K562 (cell line): ENCODE measurements around the gene SPNS1.

Source experiments
- ARNT ChIP-seq, 2 experiments: fragments of 450-650 bp; IDR thresholded peaks; 2 replicates each; pipeline ENCODE4 v1.6.1; 2016; ENCODE audit warnings: mild to moderate bottlenecking in 1 of 2
- GTF2F1 ChIP-seq: IDR thresholded peaks from 2 replicates; pipeline ENCODE4 v1.6.1; 2011; ENCODE audit warnings: low read depth, low read length, improper control_type of control experiment
- IRF2 ChIP-seq: sonication (generic); formaldehyde crosslinking; IDR thresholded peaks from 2 replicates; pipeline ENCODE4 v1.8.1; 2022; ENCODE audit warnings: mild to moderate bottlenecking, missing genetic modification reagents
- NEUROD1 ChIP-seq: fragments of 150-350 bp; IDR thresholded peaks from 2 replicates; pipeline ENCODE4 v1.6.1; 2014; ENCODE audit warnings: borderline replicate concordance, low read length, low read depth; ENCODE audit not compliant: partially characterized antibody
- NR2C1 ChIP-seq, 2 experiments: fragments of 450-650 bp; IDR thresholded peaks; 2 replicates each; pipeline ENCODE4 v1.6.1; 2017; ENCODE audit warnings: mild to moderate bottlenecking in 2 of 2, antibody characterized with exemption in 1 of 2, inconsistent platforms in 1 of 2, missing compliant biosample characterization in 1 of 2, missing genetic modification characterization in 1 of 2
- POLR2A ChIP-seq: fragments of 450-650 bp; conservative IDR thresholded peaks from 2 replicates; pipeline ENCODE4 v1.6.1; 2016
- RNF2 ChIP-seq: sonication (generic); IDR thresholded peaks from 2 replicates; pipeline ENCODE4 v1.6.1; 2016
- TBP ChIP-seq: optimal IDR thresholded peaks from 2 replicates; pipeline ENCODE3; 2011; ENCODE audit warnings: low read depth, low read length, improper control_type of control experiment
- ZNF561 ChIP-seq: fragments of 450-650 bp; formaldehyde crosslinking; conservative IDR thresholded peaks from 2 replicates; pipeline ENCODE4 v1.4.0; 2020; ENCODE audit warnings: mild to moderate bottlenecking, moderate library complexity
- ZNF668 ChIP-seq: fragments of 250-450 bp; sonication (Bioruptor Pico); IDR thresholded peaks from 2 replicates; pipeline ENCODE4 v1.8.0; 2022; ENCODE audit warnings: mild to moderate bottlenecking, inconsistent platforms
- TF ChIP-seq, protein P1 (sequence below), 3 experiments: IDR thresholded peaks in 2 of 3; conservative IDR thresholded peaks in 1 of 3; 2 replicates each; pipeline ENCODE4 v1.5.1; 2011 to 2012; ENCODE audit warnings: low read length in 3 of 3, mild to moderate bottlenecking in 3 of 3, control low read depth in 2 of 3, improper control_type of control experiment in 1 of 3, inconsistent platforms in 1 of 3, low read depth in 1 of 3, mixed read lengths in 1 of 3, moderate library complexity in 1 of 3; ENCODE audit not compliant: insufficient read depth in 2 of 3
- TF ChIP-seq, protein P2 (sequence below): fragments of 450-650 bp; IDR thresholded peaks from 2 replicates; pipeline ENCODE4 v1.6.1; 2017; ENCODE audit warnings: antibody characterized with exemption, mild to moderate bottlenecking
- TF ChIP-seq, protein P3 (sequence below), 2 experiments: fragments of 450-650 bp in 1 of 2; sonication (generic) in 1 of 2; formaldehyde crosslinking; conservative IDR thresholded peaks; 2 replicates each; pipeline versions ENCODE4 v1.4.0 to v1.8.1; 2020 to 2022; ENCODE audit warnings: mild to moderate bottlenecking in 1 of 2, missing genetic modification reagents in 1 of 2
- TF ChIP-seq, protein P4 (sequence below), 2 experiments: fragments of 450-650 bp; formaldehyde crosslinking in 1 of 2; IDR thresholded peaks; 2 replicates each; pipeline versions ENCODE4 v1.4.0 to v1.6.1; 2014 to 2020; ENCODE audit warnings: mild to moderate bottlenecking in 2 of 2, borderline replicate concordance in 1 of 2, low read depth in 1 of 2

DNA sequence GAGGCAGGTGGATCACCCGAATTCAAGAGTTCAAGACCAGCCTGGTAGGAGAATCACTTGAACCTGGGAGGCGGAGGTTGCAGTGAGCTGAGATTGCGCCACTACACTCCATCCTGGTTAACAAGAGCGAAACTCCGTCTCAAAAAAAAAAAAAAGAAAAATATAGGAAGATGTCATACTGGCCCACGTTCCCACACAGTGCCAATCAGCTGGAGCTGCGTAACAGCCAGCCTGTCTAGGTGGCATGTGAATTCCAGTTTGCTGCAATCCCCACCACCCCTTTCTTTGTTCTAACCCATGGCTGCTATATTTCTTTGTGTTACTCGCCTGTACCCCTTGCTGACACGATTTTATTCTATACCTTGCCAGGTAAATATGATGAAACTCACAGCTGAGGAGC, 16.4 kb upstream of the SPNS1 start:
- no peak for TF ChIP-seq RNF2
- no peak for TF ChIP-seq NR2C1 (IDR thresholded peaks at IDR 0.05)
- no peak for TF ChIP-seq NR2C1 (tag; IDR thresholded peaks at IDR 0.05)
- TF ChIP-seq, protein P1, sequence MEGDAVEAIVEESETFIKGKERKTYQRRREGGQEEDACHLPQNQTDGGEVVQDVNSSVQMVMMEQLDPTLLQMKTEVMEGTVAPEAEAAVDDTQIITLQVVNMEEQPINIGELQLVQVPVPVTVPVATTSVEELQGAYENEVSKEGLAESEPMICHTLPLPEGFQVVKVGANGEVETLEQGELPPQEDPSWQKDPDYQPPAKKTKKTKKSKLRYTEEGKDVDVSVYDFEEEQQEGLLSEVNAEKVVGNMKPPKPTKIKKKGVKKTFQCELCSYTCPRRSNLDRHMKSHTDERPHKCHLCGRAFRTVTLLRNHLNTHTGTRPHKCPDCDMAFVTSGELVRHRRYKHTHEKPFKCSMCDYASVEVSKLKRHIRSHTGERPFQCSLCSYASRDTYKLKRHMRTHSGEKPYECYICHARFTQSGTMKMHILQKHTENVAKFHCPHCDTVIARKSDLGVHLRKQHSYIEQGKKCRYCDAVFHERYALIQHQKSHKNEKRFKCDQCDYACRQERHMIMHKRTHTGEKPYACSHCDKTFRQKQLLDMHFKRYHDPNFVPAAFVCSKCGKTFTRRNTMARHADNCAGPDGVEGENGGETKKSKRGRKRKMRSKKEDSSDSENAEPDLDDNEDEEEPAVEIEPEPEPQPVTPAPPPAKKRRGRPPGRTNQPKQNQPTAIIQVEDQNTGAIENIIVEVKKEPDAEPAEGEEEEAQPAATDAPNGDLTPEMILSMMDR (IDR thresholded peaks at IDR 0.05 in 2 of 3, conservative IDR thresholded peaks at IDR 0.05 in 1 of 3; ENCODE audit: insufficient read depth in 2 of 3, low read depth in 1 of 3, low read length in 3 of 3), result no peak
- TF ChIP-seq ARNT (IDR thresholded peaks at IDR 0.05), result no peak
- no peak for TF ChIP-seq POLR2A
- no peak for TF ChIP-seq TBP
- TF ChIP-seq, protein P2, sequence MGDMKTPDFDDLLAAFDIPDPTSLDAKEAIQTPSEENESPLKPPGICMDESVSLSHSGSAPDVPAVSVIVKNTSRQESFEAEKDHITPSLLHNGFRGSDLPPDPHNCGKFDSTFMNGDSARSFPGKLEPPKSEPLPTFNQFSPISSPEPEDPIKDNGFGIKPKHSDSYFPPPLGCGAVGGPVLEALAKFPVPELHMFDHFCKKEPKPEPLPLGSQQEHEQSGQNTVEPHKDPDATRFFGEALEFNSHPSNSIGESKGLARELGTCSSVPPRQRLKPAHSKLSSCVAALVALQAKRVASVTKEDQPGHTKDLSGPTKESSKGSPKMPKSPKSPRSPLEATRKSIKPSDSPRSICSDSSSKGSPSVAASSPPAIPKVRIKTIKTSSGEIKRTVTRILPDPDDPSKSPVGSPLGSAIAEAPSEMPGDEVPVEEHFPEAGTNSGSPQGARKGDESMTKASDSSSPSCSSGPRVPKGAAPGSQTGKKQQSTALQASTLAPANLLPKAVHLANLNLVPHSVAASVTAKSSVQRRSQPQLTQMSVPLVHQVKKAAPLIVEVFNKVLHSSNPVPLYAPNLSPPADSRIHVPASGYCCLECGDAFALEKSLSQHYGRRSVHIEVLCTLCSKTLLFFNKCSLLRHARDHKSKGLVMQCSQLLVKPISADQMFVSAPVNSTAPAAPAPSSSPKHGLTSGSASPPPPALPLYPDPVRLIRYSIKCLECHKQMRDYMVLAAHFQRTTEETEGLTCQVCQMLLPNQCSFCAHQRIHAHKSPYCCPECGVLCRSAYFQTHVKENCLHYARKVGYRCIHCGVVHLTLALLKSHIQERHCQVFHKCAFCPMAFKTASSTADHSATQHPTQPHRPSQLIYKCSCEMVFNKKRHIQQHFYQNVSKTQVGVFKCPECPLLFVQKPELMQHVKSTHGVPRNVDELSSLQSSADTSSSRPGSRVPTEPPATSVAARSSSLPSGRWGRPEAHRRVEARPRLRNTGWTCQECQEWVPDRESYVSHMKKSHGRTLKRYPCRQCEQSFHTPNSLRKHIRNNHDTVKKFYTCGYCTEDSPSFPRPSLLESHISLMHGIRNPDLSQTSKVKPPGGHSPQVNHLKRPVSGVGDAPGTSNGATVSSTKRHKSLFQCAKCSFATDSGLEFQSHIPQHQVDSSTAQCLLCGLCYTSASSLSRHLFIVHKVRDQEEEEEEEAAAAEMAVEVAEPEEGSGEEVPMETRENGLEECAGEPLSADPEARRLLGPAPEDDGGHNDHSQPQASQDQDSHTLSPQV, result no peak
- TF ChIP-seq IRF2 (CRISPR knock-in tag), result no peak
- TF ChIP-seq, protein P3, sequence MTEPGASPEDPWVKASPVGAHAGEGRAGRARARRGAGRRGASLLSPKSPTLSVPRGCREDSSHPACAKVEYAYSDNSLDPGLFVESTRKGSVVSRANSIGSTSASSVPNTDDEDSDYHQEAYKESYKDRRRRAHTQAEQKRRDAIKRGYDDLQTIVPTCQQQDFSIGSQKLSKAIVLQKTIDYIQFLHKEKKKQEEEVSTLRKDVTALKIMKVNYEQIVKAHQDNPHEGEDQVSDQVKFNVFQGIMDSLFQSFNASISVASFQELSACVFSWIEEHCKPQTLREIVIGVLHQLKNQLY (CRISPR knock-in tag; conservative IDR thresholded peaks at IDR 0.05), result no peak
- no peak for TF ChIP-seq ZNF561
- TF ChIP-seq, protein P4, sequence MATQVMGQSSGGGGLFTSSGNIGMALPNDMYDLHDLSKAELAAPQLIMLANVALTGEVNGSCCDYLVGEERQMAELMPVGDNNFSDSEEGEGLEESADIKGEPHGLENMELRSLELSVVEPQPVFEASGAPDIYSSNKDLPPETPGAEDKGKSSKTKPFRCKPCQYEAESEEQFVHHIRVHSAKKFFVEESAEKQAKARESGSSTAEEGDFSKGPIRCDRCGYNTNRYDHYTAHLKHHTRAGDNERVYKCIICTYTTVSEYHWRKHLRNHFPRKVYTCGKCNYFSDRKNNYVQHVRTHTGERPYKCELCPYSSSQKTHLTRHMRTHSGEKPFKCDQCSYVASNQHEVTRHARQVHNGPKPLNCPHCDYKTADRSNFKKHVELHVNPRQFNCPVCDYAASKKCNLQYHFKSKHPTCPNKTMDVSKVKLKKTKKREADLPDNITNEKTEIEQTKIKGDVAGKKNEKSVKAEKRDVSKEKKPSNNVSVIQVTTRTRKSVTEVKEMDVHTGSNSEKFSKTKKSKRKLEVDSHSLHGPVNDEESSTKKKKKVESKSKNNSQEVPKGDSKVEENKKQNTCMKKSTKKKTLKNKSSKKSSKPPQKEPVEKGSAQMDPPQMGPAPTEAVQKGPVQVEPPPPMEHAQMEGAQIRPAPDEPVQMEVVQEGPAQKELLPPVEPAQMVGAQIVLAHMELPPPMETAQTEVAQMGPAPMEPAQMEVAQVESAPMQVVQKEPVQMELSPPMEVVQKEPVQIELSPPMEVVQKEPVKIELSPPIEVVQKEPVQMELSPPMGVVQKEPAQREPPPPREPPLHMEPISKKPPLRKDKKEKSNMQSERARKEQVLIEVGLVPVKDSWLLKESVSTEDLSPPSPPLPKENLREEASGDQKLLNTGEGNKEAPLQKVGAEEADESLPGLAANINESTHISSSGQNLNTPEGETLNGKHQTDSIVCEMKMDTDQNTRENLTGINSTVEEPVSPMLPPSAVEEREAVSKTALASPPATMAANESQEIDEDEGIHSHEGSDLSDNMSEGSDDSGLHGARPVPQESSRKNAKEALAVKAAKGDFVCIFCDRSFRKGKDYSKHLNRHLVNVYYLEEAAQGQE (IDR thresholded peaks at IDR 0.05; ENCODE audit: borderline replicate concordance), result no peak
- TF ChIP-seq, protein P4 (CRISPR knock-in tag; IDR thresholded peaks at IDR 0.05; ENCODE audit: low read depth), result no peak
- no peak for TF ChIP-seq ZNF668
- TF ChIP-seq NEUROD1, result no peak
- no peak for TF ChIP-seq GTF2F1
